Measurements from ENCODE around the gene C19orf73.

The C19orf73 gene

GRCh38 chr19:49118565-49119410 is at the start of gene C19orf73:
Gene C19orf73 (minus strand): TSS chr19:49119143. CDS start chr19:49119022, 121 bp downstream.
- DNase-seq, result peak; percentile 93

DNA sequence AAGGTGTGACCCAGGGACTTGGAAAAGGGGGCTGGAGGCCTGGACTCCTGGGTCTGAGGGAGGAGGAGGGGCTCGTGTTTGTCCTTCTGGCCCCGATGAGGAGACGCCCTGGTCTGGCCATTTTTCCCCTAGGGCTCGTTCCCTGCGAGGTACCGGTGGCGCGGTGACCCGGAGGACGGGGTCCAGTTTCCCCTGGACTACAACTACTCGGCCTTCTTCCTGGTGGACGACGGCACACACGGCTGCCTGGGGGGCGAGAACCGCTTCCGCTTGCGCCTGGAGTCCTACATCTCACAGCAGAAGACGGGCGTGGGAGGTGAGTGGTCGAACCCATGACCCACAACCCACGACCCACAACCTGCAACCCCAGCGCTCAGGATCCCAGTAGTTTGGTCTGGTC is 49.5 kb upstream of the C19orf73 start:
- no peak for DNase-seq

DNA sequence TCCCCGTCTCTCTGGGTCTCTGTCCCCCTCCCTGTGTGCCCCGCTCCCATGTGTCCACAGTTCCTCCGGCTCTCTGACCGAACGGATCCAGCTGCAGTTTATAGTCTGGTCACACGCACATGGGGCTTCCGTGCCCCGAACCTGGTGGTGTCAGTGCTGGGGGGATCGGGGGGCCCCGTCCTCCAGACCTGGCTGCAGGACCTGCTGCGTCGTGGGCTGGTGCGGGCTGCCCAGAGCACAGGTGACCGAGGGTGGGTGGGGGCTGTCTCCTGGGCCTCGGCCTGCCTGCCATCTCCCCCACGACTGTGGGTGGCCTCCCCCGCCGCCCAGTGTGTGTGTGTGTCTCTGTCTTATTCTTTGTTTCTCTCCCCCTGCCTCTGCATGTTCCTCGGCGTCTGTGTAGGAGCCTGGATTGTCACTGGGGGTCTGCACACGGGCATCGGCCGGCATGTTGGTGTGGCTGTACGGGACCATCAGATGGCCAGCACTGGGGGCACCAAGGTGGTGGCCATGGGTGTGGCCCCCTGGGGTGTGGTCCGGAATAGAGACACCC is 49.0 kb upstream of the C19orf73 start:
- DNase-seq, result no peak

GRCh38 chr19:49165865-49166301 is 46.9 kb upstream of the C19orf73 start:
- DNase-seq, result no peak

DNA sequence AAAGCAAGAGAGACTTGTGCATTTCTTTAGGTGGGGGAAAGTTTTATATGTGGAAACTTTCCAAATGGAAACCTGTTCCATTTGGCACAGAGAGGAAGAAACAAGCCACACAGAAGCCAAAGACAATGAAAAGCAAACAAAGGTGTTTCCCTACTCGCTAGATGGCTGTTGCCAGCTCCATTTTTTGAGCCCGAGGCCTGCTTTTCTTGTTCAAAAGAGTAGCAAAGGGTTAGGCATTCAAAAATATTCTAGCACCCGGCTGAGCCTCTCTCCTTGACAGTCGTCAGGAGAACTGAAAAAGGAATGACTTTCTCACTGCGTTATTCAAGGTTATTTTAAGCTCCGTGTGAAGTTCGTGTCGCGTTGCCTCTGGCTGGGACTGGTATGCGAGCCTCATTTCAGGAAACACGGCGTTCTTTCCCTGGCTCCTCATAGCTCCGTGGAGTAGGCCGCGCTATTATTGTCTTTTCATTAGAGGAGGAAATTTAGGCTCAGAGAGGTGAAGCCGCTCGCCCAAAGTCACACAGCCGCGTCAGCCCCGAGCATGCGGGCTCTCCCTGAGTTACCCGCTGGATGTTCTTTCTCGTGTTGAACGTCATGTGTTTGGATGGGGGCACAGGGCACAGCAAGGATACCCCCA is 46.3 kb upstream of the C19orf73 start:
- DNase-seq, result no peak

GRCh38 chr19:49161987-49162386 is 43.0 kb upstream of the C19orf73 start:
- no peak for DNase-seq

GRCh38 chr19:49160450-49161189 is 41.7 kb upstream of the C19orf73 start:
- no peak for DNase-seq

DNA sequence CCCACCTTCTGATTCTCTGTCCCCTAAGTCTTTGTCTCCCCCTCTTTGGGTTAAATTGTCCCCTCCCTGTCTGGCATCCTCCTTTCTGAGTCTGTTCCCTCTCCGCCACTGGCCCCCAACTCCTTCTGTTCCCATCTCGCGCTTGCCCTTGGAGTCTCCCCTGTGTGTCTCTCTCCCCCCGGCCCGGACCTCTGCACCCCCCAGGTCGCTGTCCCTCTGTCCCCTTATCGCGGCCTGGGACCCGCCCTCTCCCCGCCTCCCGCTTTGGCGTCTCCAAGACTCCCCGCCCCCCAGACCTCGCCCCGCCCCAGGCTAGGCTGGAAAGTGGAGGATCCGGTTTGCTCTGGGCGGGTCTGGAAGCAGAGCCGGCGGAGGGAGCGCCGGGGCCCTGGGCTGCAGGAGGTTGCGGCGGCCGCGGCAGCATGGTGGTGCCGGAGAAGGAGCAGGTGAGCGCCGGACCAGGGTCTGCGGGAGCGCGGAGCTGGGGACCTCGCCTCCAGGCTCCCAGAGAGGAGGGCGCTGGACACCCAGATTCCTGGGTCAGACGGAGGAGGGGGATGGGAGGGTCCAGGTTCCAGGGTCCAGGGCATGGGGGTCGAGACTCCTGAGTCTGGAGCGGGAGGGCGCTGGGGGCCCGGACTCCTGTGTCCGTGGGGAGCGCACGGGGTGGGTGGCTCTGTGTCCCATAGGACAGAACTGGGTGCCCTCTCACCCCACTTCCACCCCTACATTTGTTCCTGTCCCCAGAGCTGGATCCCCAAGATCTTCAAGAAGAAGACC is 38.7 kb upstream of the C19orf73 start, which contains the start of gene TRPM4:
Gene TRPM4 (plus strand): TSS at position 348 of the 780 bp plus-strand sequence. CDS start 75 bp downstream, at position 423.
- peak; percentile 67 for DNase-seq

- no peak for DNase-seq
These were observed 36.9 kb upstream of the C19orf73 start for GRCh38 chr19:49155820-49156346.

DNA sequence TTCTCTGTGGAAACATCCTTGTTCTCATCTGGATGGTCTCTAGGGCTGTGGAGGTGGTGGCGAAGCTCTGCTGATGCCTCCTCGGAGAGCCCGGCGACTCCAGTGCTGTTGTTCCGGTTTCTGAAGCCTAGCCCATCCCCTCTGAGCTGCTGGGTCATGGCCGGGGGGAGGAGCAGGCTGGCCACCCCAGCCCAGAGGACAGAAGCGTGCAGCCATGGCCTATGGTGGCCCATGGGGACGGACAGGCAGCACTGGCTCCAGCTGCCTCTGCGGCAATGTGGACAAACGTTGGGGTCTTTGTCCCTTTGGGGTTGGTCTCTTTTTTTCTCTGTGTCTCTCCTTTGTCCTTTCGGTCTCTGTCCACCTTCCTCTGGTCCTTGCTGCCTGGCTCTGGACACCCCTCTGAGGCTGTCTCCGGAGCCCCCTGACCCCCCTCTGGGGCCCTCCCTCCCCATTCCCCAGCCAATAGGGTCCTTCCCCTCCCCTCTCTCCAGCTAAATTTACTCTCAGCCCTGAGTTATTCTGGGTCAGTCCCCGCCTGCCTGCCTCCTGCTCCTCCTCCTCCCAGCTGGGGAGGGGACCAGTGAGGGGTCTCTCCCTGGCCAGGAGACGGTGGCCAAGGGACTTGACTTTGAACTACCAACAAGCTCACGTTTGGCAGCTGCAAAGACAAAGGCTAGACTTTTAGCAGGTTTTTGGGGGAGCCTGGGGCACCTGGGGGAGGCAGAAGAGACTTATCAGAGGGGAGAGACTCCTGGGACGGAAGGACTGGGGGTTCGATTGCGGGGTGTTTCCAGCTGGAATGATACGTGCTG is 36.3 kb upstream of the C19orf73 start, which contains the start of gene HRC:
Gene HRC (minus strand): TSS at position 392 of the 815 bp plus-strand sequence. CDS start 159 bp downstream, at position 233.
- no peak for DNase-seq

GRCh38 chr19:49154279-49154678 is 35.3 kb upstream of the C19orf73 start:
- DNase-seq, result no peak

GRCh38 chr19:49153167-49153809 is 34.3 kb upstream of the C19orf73 start:
- no peak for DNase-seq

DNA sequence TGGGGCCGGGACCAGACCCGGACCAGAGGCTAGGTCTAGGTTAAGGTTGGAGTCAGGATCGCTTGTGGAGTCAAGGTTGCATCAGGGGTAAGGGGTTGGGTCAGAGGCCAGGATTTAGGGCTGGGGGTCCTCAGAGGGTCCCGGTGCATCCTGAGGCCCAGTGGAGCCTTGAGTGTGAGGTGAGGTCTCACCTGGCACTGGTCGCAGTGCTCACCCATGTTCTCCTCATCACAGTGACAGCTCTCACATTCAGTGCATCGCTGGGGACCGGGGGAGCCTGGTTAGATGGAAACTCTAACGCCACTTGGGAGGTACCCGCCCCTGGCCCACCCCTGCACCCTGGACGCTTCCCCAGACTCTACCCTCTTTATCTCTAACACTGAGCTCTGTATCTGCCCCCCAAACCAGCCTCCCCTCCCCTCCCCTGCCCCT is 33.2 kb upstream of the C19orf73 start:
- DNase-seq, result no peak

GRCh38 chr19:49151267-49152118 is 32.5 kb upstream of the C19orf73 start:
- DNase-seq, result peak; percentile 80

DNA sequence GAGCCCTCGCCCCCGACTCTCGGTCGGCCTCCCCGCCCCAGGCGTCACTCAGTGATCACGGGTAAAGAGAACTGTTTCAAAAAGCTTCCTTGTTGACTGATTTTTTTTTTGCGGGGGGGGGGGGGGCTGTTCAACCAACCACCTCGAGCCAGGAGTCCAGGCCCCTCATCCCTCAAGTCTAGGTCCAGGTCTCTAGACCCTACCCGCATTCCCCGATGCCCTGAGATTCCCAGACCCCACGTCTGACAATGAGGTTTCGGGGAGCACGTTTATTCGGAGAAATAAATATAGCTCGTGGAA is 32.0 kb upstream of the C19orf73 start:
- DNase-seq, result no peak

- peak; percentile 82 for DNase-seq
These were observed 31.4 kb upstream of the C19orf73 start for GRCh38 chr19:49150106-49150943.

DNA sequence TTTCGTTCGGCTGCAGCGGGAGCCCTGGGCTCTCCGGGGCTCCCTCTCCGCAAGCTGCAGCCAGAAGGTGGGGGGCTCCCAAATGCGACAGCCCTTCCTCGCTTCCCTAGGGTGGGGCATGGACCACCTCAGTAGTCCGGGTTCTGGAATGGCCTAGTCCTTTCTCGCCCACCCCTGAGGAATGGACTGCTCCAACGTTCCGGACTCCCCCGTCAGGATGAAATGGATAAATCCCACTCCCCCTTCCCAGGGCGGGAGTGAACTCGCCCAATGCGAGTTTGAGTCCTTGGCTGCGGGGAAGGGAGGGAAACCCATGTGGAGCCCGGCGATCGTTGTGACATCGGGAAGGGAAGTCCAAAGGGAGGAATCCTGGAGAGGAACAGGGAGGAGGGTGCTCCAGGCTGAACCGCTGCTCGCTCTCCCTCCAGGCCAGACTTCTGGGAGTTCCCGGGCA is 30.7 kb upstream of the C19orf73 start:
- peak; percentile 34 for DNase-seq
